Loucy (cell line): Measurements from ENCODE around the gene HIVEP1.

Source experiments
- H2AFZ ChIP-seq: fragments of 200-600 bp; sonication (generic); 2 replicates; pipeline ENCODE4 v1.6.0; 2016; ENCODE audit warnings: antibody characterized with exemption, mild to moderate bottlenecking, low read length, moderate library complexity
- H3F3A ChIP-seq: fragments of 200-600 bp; 2 replicates; pipeline ENCODE4 v1.6.0; 2016; ENCODE audit warnings: antibody characterized with exemption, low read depth, mild to moderate bottlenecking
- H3K27me3 ChIP-seq: fragments of 200-600 bp; sonication (generic); 2 replicates; pipeline ENCODE4 v1.6.1; 2014; ENCODE audit warnings: low read length, mild to moderate bottlenecking; ENCODE audit not compliant: insufficient read depth, poor library complexity, severe bottlenecking
- H3K36me3 ChIP-seq: fragments of 200-600 bp; sonication (generic); 2 replicates; pipeline ENCODE4 v1.6.1; 2016; ENCODE audit warnings: low read length; ENCODE audit not compliant: insufficient read depth
- H3K4me1 ChIP-seq: fragments of 200-600 bp; sonication (generic); 2 replicates; pipeline ENCODE4 v1.5.1; 2014; ENCODE audit warnings: low read length, mild to moderate bottlenecking; ENCODE audit not compliant: insufficient read depth, poor library complexity, severe bottlenecking
- H3K4me2 ChIP-seq: fragments of 200-600 bp; sonication (generic); 2 replicates; pipeline ENCODE4 v1.6.0; 2014; ENCODE audit warnings: antibody characterized with exemption, low read length, low read depth, mild to moderate bottlenecking; ENCODE audit not compliant: poor library complexity, severe bottlenecking
- H3K4me3 ChIP-seq: fragments of 200-600 bp; sonication (generic); 2 replicates; pipeline ENCODE4 v1.5.1; 2014; ENCODE audit warnings: low read length, mild to moderate bottlenecking, mixed read lengths; ENCODE audit not compliant: poor library complexity, severe bottlenecking
- H3K79me2 ChIP-seq: fragments of 200-600 bp; sonication (generic); 2 replicates; pipeline ENCODE4 v1.6.1; 2014; ENCODE audit warnings: low read length; ENCODE audit not compliant: insufficient read depth
- H3K9ac ChIP-seq: fragments of 200-600 bp; sonication (generic); 2 replicates; pipeline ENCODE4 v1.6.0; 2014; ENCODE audit warnings: mild to moderate bottlenecking, low read depth, low read length, moderate library complexity; ENCODE audit not compliant: poor library complexity, severe bottlenecking
- H3K9me2 ChIP-seq: fragments of 200-600 bp; sonication (generic); replicated peaks from 2 replicates; pipeline ENCODE4 v1.6.1; 2016; ENCODE audit warnings: low read depth, low read length, mixed read lengths
- H3K9me3 ChIP-seq: fragments of 200-600 bp; sonication (generic); 2 replicates; pipeline ENCODE4 v1.6.1; 2014; ENCODE audit warnings: mild to moderate bottlenecking, antibody characterized with exemption, low read length, low read depth; ENCODE audit not compliant: insufficient read depth
- H4K20me1 ChIP-seq: fragments of 200-600 bp; sonication (generic); 2 replicates; pipeline ENCODE4 v1.6.0; 2014; ENCODE audit warnings: antibody characterized with exemption, low read length, mild to moderate bottlenecking; ENCODE audit not compliant: insufficient read depth, poor library complexity, severe bottlenecking
- EZH2phosphoT487 ChIP-seq: fragments of 200-600 bp; IDR thresholded peaks from 2 replicates; pipeline ENCODE4 v1.6.1; 2018; ENCODE audit warnings: antibody characterized with exemption, mild to moderate bottlenecking, moderate library complexity, borderline replicate concordance
- TF ChIP-seq, protein P1 (sequence below): fragments of 200-600 bp; sonication (generic); conservative IDR thresholded peaks from 2 replicates; pipeline ENCODE4 v1.5.1; 2014; ENCODE audit warnings: mild to moderate bottlenecking, antibody characterized with exemption, low read length

Gene HIVEP1

DNA sequence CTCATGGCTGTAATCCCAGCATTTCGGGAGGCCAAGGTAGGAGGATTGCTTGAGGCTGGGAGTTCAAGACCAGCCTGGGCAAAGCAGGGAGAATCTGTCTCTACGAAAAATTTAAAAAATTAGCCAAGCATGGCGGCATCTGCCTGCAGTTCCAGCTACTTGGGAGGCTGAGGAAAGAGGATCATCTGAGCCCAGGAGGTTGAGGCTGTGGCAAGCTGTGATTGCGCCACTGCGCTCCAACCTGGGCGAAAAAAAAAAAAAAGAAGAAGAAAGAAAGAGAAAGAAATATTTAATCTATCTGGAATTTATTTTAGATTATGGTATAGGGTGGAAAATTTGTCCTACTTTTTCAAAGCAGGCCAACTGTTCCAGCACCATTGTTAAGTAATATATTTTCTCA lies 32.2 kb upstream of the HIVEP1 start:
- Histone ChIP-seq H3K27me3 (no peaks in the 10 kb centered on the region), H3K79me2 (no peaks in the 10 kb centered on the region), H2AFZ (no peak overlapping the region), H3K4me1 (peaks cover 28% of the 10 kb centered on the region), H3K9ac (no peak overlapping the region), H3K4me3 (no peak overlapping the region), H4K20me1 (no peaks in the 10 kb centered on the region), H3F3A (no peaks in the 10 kb centered on the region; the same call in 1 of the 2 replicates), H3K4me2 (no peak overlapping the region), H3K9me3 (no peaks in the 10 kb centered on the region), H3K9me2 (no peaks in the 10 kb centered on the region), H3K36me3 (no peaks in the 10 kb centered on the region)
- no peak for TF ChIP-seq EZH2phosphoT487
- TF ChIP-seq, protein P1, sequence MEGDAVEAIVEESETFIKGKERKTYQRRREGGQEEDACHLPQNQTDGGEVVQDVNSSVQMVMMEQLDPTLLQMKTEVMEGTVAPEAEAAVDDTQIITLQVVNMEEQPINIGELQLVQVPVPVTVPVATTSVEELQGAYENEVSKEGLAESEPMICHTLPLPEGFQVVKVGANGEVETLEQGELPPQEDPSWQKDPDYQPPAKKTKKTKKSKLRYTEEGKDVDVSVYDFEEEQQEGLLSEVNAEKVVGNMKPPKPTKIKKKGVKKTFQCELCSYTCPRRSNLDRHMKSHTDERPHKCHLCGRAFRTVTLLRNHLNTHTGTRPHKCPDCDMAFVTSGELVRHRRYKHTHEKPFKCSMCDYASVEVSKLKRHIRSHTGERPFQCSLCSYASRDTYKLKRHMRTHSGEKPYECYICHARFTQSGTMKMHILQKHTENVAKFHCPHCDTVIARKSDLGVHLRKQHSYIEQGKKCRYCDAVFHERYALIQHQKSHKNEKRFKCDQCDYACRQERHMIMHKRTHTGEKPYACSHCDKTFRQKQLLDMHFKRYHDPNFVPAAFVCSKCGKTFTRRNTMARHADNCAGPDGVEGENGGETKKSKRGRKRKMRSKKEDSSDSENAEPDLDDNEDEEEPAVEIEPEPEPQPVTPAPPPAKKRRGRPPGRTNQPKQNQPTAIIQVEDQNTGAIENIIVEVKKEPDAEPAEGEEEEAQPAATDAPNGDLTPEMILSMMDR, result no peak

DNA sequence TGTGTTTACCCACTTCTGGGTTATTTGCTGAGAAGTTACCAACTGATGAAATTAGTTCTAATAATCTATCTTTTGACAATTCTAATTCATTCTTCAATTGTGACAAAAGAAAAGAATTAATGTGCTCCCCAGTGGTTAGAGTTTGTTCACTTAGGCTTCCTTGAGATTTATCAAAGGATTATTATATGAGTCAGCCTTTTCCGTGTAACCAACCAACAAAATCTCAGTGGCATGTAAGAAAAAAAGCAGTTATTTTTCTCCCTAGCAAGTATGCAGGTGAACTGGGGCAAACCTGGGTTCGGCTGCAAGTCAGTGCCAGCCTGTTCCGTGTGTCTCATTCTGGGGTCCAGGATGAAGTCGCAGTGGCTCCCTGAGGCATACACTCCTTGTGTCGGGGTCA lies 28.8 kb upstream of the HIVEP1 start:
- no peak overlapping the region for H2AFZ ChIP-seq
- no peaks in the 10 kb centered on the region for H3K9me2 ChIP-seq
- no peaks in the 10 kb centered on the region for H3F3A ChIP-seq
- no peak overlapping the region for H3K9ac ChIP-seq
- H3K4me1 ChIP-seq, result peaks cover 5% of the 10 kb centered on the region
- no peaks in the 10 kb centered on the region for H3K9me3 ChIP-seq
- no peaks in the 10 kb centered on the region for H3K27me3 ChIP-seq
- H3K36me3 ChIP-seq, result no peaks in the 10 kb centered on the region
- no peaks in the 10 kb centered on the region for H4K20me1 ChIP-seq
- H3K4me2 ChIP-seq, result no peak overlapping the region
- no peak overlapping the region for H3K4me3 ChIP-seq
- TF ChIP-seq EZH2phosphoT487, result no peak
- TF ChIP-seq, protein P1, result no peak
- H3K79me2 ChIP-seq, result no peaks in the 10 kb centered on the region

DNA sequence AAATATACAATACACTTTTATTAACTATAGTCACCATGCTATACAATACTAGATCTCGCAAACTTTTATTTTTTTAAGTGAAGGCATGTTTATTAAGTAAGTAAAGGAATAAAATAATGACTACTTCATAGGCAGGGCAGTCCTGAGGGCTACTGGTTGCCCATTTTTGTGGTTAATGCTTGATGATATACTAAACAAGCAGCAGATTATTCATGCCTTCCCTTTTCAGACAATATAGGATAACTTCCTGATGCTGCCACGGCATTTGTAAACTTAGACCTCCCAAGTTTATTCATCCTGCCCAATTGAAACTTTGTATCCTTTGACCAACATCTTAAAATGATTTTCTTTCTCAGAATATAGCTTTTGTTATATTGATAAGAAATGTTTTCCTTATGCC lies 24.7 kb upstream of the HIVEP1 start:
- Histone ChIP-seq H3K79me2 (no peaks in the 10 kb centered on the region), H3K27me3 (no peaks in the 10 kb centered on the region), H3K9me3 (no peaks in the 10 kb centered on the region), H3K36me3 (no peaks in the 10 kb centered on the region), H4K20me1 (no peaks in the 10 kb centered on the region), H3K9me2 (no peaks in the 10 kb centered on the region), H3K4me1 (no peaks in the 10 kb centered on the region), H3K9ac (no peak overlapping the region), H3F3A (no peaks in the 10 kb centered on the region), H3K4me2 (no peak overlapping the region), H3K4me3 (no peak overlapping the region), H2AFZ (no peak overlapping the region)
- TF ChIP-seq, protein P1, result no peak
- no peak for TF ChIP-seq EZH2phosphoT487
